HEK293 (cell line): Measurements from ENCODE around the gene TFDP1.
A peak's percentile ranks its signal among the peaks of the same experiment; 100 is the strongest.

Source experiments
- CTCF ChIA-PET: fragments of 350-600 bp; formaldehyde crosslinking; extraction: SDS; loops from one replicate; lab custom pipeline; 2021; ENCODE audit warnings: antibody characterized with exemption; lab: Yijun Ruan, JAX
- POLR2A ChIA-PET: fragments of 300-600 bp; formaldehyde crosslinking; extraction: SDS; loops from one replicate; lab custom pipeline; 2020; ENCODE audit warnings: antibody characterized with exemption, inconsistent platforms; lab: Yijun Ruan, JAX
- H3K27ac ChIP-seq: fragments of 200-500 bp; sonication (Bioruptor generic); 2 replicates; pipeline ENCODE4 v1.5.1; 2014; ENCODE audit warnings: low read depth, low read length, control low read depth, inconsistent platforms; ENCODE audit errors: extremely low read depth
- H3K36me3 ChIP-seq, 2 experiments: fragments of 200-500 bp in 1 of 2; sonication (Bioruptor generic) in 1 of 2; 1 replicate in 1 of 2; 2 replicates in 1 of 2; pipeline ENCODE4 v1.5.1; 2014 to 2017; ENCODE audit warnings: inconsistent platforms in 2 of 2, low read length in 2 of 2; ENCODE audit not compliant: control insufficient read depth in 2 of 2, insufficient read depth in 1 of 2
- H3K4me1 ChIP-seq: fragments of 200-500 bp; sonication (Bioruptor generic); 2 replicates; pipeline ENCODE4 v1.5.1; 2014; ENCODE audit warnings: mild to moderate bottlenecking, low read length, inconsistent platforms; ENCODE audit not compliant: control insufficient read depth, insufficient read depth
- H3K4me3 ChIP-seq: 2 replicates; pipeline ENCODE4 v1.5.1; 2011; ENCODE audit warnings: low read depth, mild to moderate bottlenecking, control low read depth, low read length, moderate library complexity
- H3K9me3 ChIP-seq: fragments of 200-500 bp; sonication (Bioruptor generic); 2 replicates; pipeline ENCODE4 v1.5.1; 2014; ENCODE audit warnings: low read depth, low read length, inconsistent platforms; ENCODE audit not compliant: control insufficient read depth, insufficient read depth
- ATF2 ChIP-seq: fragments of 450-650 bp; formaldehyde crosslinking; IDR thresholded peaks from 2 replicates; pipeline ENCODE4 v1.5.1; 2016; ENCODE audit warnings: missing biosample characterization, missing genetic modification characterization, low read depth
- HOXA7 ChIP-seq: sonication (generic); formaldehyde crosslinking; IDR thresholded peaks from 2 replicates; pipeline ENCODE4 v1.8.1; 2022; ENCODE audit warnings: missing genetic modification reagents, borderline replicate concordance
- KLF16 ChIP-seq: fragments of 450-650 bp; formaldehyde crosslinking; IDR thresholded peaks from 2 replicates; pipeline ENCODE4 v1.5.1; 2017; ENCODE audit warnings: missing biosample characterization, missing genetic modification characterization
- OVOL3 ChIP-seq: fragments of 450-650 bp; formaldehyde crosslinking; IDR thresholded peaks from 2 replicates; pipeline ENCODE4 v1.5.1; 2016; ENCODE audit warnings: missing biosample characterization, missing genetic modification characterization
- ZBTB10 ChIP-seq: fragments of 450-650 bp; formaldehyde crosslinking; IDR thresholded peaks from 2 replicates; pipeline ENCODE4 v1.5.1; 2016; ENCODE audit warnings: missing biosample characterization, missing genetic modification characterization
- ZBTB48 ChIP-seq: fragments of 450-650 bp; formaldehyde crosslinking; IDR thresholded peaks from 2 replicates; pipeline ENCODE4 v1.5.1; 2016; ENCODE audit warnings: missing biosample characterization, missing genetic modification characterization
- ZBTB6 ChIP-seq: fragments of 450-650 bp; formaldehyde crosslinking; IDR thresholded peaks from 2 replicates; pipeline ENCODE4 v1.5.1; 2017; ENCODE audit warnings: missing biosample characterization, missing genetic modification characterization
- ZBTB8A ChIP-seq: fragments of 450-650 bp; formaldehyde crosslinking; IDR thresholded peaks from 2 replicates; pipeline ENCODE4 v1.5.1; 2016; ENCODE audit warnings: missing biosample characterization, missing genetic modification characterization
- ZFP3 ChIP-seq: fragments of 450-650 bp; formaldehyde crosslinking; IDR thresholded peaks from 2 replicates; pipeline ENCODE4 v1.5.1; 2016; ENCODE audit warnings: low read depth, missing biosample characterization, missing genetic modification characterization
- ZNF24 ChIP-seq: fragments of 450-650 bp; formaldehyde crosslinking; IDR thresholded peaks from 2 replicates; pipeline ENCODE4 v1.5.1; 2016; ENCODE audit warnings: missing biosample characterization, missing genetic modification characterization
- ZNF266 ChIP-seq: fragments of 450-650 bp; formaldehyde crosslinking; IDR thresholded peaks from 2 replicates; pipeline ENCODE4 v1.5.1; 2016; ENCODE audit warnings: missing biosample characterization, missing genetic modification characterization, low read depth
- ZNF280C ChIP-seq: fragments of 450-650 bp; formaldehyde crosslinking; IDR thresholded peaks from 2 replicates; pipeline ENCODE4 v1.5.1; 2016; ENCODE audit warnings: missing biosample characterization, missing genetic modification characterization
- ZNF311 ChIP-seq: fragments of 450-650 bp; formaldehyde crosslinking; IDR thresholded peaks from 2 replicates; pipeline ENCODE4 v1.5.1; 2017; ENCODE audit warnings: missing biosample characterization, missing genetic modification characterization, borderline replicate concordance
- ZNF639 ChIP-seq: fragments of 450-650 bp; formaldehyde crosslinking; IDR thresholded peaks from 2 replicates; pipeline ENCODE4 v1.5.1; 2016; ENCODE audit warnings: missing biosample characterization, missing genetic modification characterization
- ZNF692 ChIP-seq: fragments of 450-650 bp; formaldehyde crosslinking; IDR thresholded peaks from 2 replicates; pipeline ENCODE4 v1.5.1; 2016; ENCODE audit warnings: missing biosample characterization, missing genetic modification characterization
- ZNF701 ChIP-seq: fragments of 450-650 bp; formaldehyde crosslinking; IDR thresholded peaks from 2 replicates; pipeline ENCODE4 v1.5.1; 2016; ENCODE audit warnings: missing biosample characterization, missing genetic modification characterization
- ZSCAN23 ChIP-seq: fragments of 450-650 bp; formaldehyde crosslinking; IDR thresholded peaks from 2 replicates; pipeline ENCODE4 v1.5.1; 2016; ENCODE audit warnings: missing biosample characterization, missing genetic modification characterization
- TF ChIP-seq, protein P1 (sequence below): fragments of 450-650 bp; formaldehyde crosslinking; IDR thresholded peaks from 2 replicates; pipeline ENCODE4 v1.5.1; 2016; ENCODE audit warnings: missing biosample characterization, missing genetic modification characterization
- TF ChIP-seq, protein P2 (sequence below): fragments of 450-650 bp; formaldehyde crosslinking; IDR thresholded peaks from 2 replicates; pipeline ENCODE4 v1.5.1; 2016; ENCODE audit warnings: missing biosample characterization, missing genetic modification characterization

The TFDP1 gene

DNA sequence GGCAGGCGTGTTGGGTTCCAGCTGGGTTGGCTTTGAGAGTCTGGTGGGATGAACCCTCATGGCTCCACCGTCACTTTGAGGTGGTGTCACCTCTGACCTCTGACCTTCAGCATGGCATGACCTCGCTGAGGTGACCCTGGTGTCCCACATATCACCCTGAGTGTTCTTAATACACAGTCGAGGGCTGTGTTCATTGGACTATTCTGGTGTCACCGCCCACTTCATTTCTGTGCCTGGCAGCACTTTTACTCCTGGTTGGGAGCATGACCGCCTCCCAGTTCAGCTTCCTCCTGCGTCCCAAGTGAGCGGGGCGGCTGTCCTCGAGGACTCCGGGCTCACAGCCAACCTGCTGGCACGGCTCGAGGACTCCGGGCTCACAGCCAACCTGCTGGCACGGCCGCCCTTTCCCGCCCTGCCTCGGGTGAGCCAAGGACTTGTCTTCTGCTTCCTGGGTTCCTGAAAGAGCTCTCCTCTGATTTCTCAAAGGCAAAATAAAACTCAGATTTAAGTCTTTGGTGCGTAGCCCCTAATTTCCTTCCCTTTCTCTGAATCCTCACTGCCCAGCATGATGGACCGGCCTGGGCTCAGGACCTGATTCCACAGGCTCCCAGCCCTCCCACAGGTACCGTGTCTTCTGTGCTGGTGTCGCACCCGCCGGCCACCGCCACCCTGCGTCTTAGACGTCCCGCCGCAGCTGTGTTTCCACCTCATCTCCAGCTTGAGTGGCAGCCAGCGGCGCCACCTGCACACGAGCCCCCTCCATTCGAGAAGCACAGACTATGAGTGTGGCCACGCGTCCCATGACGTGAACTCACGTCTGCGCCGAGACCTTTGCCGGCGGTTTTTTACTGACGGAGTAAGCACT is 63.0 kb downstream of the TFDP1 start (continued):
- TF ChIP-seq, protein P1, sequence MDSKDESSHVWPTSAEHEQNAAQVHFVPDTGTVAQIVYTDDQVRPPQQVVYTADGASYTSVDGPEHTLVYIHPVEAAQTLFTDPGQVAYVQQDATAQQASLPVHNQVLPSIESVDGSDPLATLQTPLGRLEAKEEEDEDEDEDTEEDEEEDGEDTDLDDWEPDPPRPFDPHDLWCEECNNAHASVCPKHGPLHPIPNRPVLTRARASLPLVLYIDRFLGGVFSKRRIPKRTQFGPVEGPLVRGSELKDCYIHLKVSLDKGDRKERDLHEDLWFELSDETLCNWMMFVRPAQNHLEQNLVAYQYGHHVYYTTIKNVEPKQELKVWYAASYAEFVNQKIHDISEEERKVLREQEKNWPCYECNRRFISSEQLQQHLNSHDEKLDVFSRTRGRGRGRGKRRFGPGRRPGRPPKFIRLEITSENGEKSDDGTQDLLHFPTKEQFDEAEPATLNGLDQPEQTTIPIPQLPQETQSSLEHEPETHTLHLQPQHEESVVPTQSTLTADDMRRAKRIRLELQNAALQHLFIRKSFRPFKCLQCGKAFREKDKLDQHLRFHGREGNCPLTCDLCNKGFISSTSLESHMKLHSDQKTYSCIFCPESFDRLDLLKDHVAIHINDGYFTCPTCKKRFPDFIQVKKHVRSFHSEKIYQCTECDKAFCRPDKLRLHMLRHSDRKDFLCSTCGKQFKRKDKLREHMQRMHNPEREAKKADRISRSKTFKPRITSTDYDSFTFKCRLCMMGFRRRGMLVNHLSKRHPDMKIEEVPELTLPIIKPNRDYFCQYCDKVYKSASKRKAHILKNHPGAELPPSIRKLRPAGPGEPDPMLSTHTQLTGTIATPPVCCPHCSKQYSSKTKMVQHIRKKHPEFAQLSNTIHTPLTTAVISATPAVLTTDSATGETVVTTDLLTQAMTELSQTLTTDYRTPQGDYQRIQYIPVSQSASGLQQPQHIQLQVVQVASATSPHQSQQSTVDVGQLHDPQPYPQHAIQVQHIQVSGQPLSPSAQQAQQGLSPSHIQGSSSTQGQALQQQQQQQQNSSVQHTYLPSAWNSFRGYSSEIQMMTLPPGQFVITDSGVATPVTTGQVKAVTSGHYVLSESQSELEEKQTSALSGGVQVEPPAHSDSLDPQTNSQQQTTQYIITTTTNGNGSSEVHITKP (tag by site-specific recombination) = 0 out of 2 replicates have a peak, but pooled peaks have one; percentile 14
- TF ChIP-seq ZBTB48 (tag by site-specific recombination) (no peak), ATF2 (tag by site-specific recombination) (no peak), ZNF639 (tag by site-specific recombination) (no peak), ZNF24 (tag by site-specific recombination) (no peak), ZBTB6 (tag by site-specific recombination) (no peak), ZBTB10 (tag by site-specific recombination) (0 out of 2 replicates have a peak, but pooled peaks have one; percentile 54), ZSCAN23 (tag by site-specific recombination) (no peak), ZBTB8A (tag by site-specific recombination) (no peak), ZNF266 (no peak)
- TF ChIP-seq, protein P2, sequence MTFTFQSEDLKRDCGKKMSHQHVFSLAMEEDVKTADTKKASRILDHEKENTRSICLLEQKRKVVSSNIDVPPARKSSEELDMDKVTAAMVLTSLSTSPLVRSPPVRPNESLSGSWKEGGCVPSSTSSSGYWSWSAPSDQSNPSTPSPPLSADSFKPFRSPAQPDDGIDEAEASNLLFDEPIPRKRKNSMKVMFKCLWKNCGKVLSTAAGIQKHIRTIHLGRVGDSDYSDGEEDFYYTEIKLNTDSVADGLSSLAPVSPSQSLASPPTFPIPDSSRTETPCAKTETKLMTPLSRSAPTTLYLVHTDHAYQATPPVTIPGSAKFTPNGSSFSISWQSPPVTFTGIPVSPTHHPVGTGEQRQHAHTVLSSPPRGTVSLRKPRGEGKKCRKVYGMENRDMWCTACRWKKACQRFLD (tag by site-specific recombination) = no peak
- TF ChIP-seq, all 188 proteins: peak for 6

DNA sequence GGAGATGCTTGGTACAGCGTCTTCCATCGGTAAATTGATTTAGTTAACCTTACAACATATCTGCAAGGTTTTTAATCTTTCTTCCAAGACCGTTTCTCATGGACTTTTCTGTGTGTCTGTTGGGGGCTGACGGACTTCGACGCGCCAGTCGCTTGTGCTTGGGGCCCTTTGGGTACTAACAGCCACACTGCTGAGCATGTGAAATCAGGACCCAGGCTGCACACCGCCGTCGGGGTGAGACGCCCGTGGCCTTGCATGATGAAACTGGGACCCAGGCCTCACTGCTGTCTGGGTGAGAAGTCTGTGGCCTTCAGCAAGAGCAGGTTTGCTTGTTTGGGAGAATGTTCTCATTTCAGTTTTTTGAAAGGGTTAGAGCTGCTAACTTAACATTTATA is 63.7 kb downstream of the TFDP1 start:
- Histone ChIP-seq H3K4me3 (no peak overlapping the region), H3K4me1 (peaks cover under 1% of the 10 kb centered on the region; the same call in 1 of the 2 replicates), H3K27ac (no peak overlapping the region), H3K9me3 (no peaks in the 10 kb centered on the region), H3K36me3 (no peaks in the 10 kb centered on the region)
- POLR2A ChIA-PET = interaction anchor here (0.6 kb wide), 1 partner anchor 279 kb away, joined by 3 read pairs; no protein-coding TSS in a partner anchor
- CTCF ChIA-PET = no interaction called here
- TF ChIP-seq ZNF701 (tag by site-specific recombination) (no peak), ZFP3 (tag by site-specific recombination) (no peak), ZNF692 (tag by site-specific recombination) (no peak), HOXA7 (CRISPR knock-in tag) (no peak), ZNF311 (no peak), OVOL3 (tag by site-specific recombination) (no peak), KLF16 (tag by site-specific recombination) (no peak), ZNF280C (tag by site-specific recombination) (no peak)
